Body of pancreas (tissue), 4 donors: ENCODE measurements around the gene TNKS1BP1. TPM values are rescaled to one million over a fixed set of nuclear protein-coding genes. Genes with fewer than 3 reads are reported as not detected.

ENCODE experiments used
- ATAC-seq: fragments of 150-250 bp; one replicate; pipeline ENCODE4 v1.9.1; 2016
- DNase-seq, 4 donors: peaks; one replicate each; pipeline ENCODE4 v3.0.0-alpha.2; 2019
- H3K27ac ChIP-seq, 4 donors: fragments of 200-600 bp; sonication (generic); 1 replicate in 3 of 4; 2 replicates in 1 of 4; pipeline versions ENCODE4 v1.5.1 to v1.6.1; 2016 to 2019; ENCODE audit warnings: mild to moderate bottlenecking in 1 of 4, mixed read lengths in 1 of 4, moderate library complexity in 1 of 4
- H3K27me3 ChIP-seq, 2 donors: fragments of 200-600 bp; sonication (generic); one replicate each; pipeline ENCODE4 v1.6.0; 2016; ENCODE audit warnings: mild to moderate bottlenecking in 1 of 2
- H3K36me3 ChIP-seq, 2 donors: fragments of 200-600 bp; sonication (generic); replicated peaks in 1 of 2; 2 replicates each; pipeline ENCODE4 v1.5.1; 2016; ENCODE audit warnings: low read depth in 2 of 2; ENCODE audit not compliant: insufficient read depth in 1 of 2
- H3K4me1 ChIP-seq: fragments of 200-600 bp; sonication (generic); one replicate; pipeline ENCODE4 v1.6.0; 2016
- H3K4me3 ChIP-seq, 2 donors: fragments of 200-600 bp; sonication (generic); 1 replicate in 1 of 2; 2 replicates in 1 of 2; pipeline ENCODE4 v1.5.1; 2016 to 2019
- H3K9me3 ChIP-seq, 3 donors: fragments of 200-600 bp; sonication (generic); 1 replicate in 2 of 3; 2 replicates in 1 of 3; pipeline ENCODE4 v1.5.1; 2016
- POLR2A ChIP-seq, 3 donors: fragments of 450-650 bp; IDR thresholded peaks; one replicate each; pipeline ENCODE4 v1.6.1; 2016; ENCODE audit warnings: antibody characterized with exemption in 3 of 3, mild to moderate bottlenecking in 2 of 3
- WGBS, 2 donors: methylation state at CpG; one replicate each; pipeline ENCODE4 v1.1.5; 2017; 5-methylcytosine and 5-hydroxymethylcytosine counted together
- intact Hi-C: fragments of 100-400 bp; cut with DNase I; formaldehyde crosslinking; loops from one replicate; pipeline ENCODE4 v1.15.1; 2023
- total RNA-seq, 2 donors: library from RNA; depleted of rRNA; stranded (reverse); fragments of >200 nt; gene quantifications; one replicate each; pipeline ENCODE4 v1.1.0, GENCODE V29; 2016
- TF ChIP-seq, protein P1 (sequence below), 7 experiments: fragments of 450-650 bp in 4 of 7; fragments of 200-600 bp in 3 of 7; sonication (generic) in 3 of 7; IDR thresholded peaks; one replicate each; pipeline ENCODE4 v1.5.1; 2016 to 2019; ENCODE audit warnings: antibody characterized with exemption in 7 of 7

Gene TNKS1BP1
- total RNA-seq, 2 donors from 2014 or later, result 83.5 to 115 TPM

GRCh38 chr11:57260937-57261783 lies 63.6 kb downstream of the TNKS1BP1 start:
- Histone ChIP-seq H3K27ac (no peak overlapping the region), H3K4me3 (no peak overlapping the region), H3K27me3 (no peaks in the 10 kb centered on the region), H3K9me3 (peaks cover 0 to 6% (median 0%) of the 10 kb centered on the region in 3 donors), H3K36me3 (no peaks in the 10 kb centered on the region), H3K4me1 (no peaks in the 10 kb centered on the region)
- ATAC-seq, result no peak
- no peak for TF ChIP-seq POLR2A (IDR thresholded peaks at IDR 0.05)
- TF ChIP-seq, protein P1, sequence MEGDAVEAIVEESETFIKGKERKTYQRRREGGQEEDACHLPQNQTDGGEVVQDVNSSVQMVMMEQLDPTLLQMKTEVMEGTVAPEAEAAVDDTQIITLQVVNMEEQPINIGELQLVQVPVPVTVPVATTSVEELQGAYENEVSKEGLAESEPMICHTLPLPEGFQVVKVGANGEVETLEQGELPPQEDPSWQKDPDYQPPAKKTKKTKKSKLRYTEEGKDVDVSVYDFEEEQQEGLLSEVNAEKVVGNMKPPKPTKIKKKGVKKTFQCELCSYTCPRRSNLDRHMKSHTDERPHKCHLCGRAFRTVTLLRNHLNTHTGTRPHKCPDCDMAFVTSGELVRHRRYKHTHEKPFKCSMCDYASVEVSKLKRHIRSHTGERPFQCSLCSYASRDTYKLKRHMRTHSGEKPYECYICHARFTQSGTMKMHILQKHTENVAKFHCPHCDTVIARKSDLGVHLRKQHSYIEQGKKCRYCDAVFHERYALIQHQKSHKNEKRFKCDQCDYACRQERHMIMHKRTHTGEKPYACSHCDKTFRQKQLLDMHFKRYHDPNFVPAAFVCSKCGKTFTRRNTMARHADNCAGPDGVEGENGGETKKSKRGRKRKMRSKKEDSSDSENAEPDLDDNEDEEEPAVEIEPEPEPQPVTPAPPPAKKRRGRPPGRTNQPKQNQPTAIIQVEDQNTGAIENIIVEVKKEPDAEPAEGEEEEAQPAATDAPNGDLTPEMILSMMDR (IDR thresholded peaks at IDR 0.05), result no peak
- intact Hi-C loops, result no loop called here
- 49 to 52% methylated on average over 5 of the region's 5 CpGs for WGBS, 2 donors
- no peak for DNase-seq

- Histone ChIP-seq H3K36me3 (no peaks in the 10 kb centered on the region), H3K4me1 (no peaks in the 10 kb centered on the region), H3K27ac (no peak overlapping the region), H3K9me3 (no peaks in the 10 kb centered on the region), H3K27me3 (no peaks in the 10 kb centered on the region), H3K4me3 (no peak overlapping the region)
- DNase-seq (no peak), ATAC-seq (no peak)
- intact Hi-C loops, result no loop called here
- TF ChIP-seq, protein P1 (IDR thresholded peaks at IDR 0.05), result no peak
- TF ChIP-seq POLR2A (IDR thresholded peaks at IDR 0.05), result no peak
These were observed 68.6 kb downstream of the TNKS1BP1 start for GRCh38 chr11:57256119-57256518.

DNA sequence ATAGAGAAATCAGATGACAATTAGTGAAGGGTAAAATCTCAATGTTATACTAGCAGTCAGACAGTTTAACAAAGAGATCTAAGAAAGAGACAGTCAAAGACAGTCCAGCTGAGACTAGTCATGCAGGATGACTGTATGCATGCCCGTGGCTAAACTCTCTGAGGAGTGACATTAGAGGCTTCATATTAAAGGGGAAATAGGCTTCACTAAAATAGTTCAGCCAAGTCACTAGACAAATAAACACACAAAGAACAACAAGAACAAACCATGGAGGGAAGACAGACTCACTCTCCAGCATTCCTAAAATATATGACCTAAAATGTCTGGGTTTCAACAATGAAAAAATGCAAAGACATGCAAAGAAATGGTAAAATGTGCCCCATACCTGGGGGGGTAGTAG lies 69.1 kb downstream of the TNKS1BP1 start:
- DNase-seq (no peak), ATAC-seq (no peak)
- Histone ChIP-seq H3K4me1 (no peaks in the 10 kb centered on the region), H3K27me3 (no peaks in the 10 kb centered on the region), H3K36me3 (no peaks in the 10 kb centered on the region), H3K4me3 (no peak overlapping the region), H3K27ac (no peak overlapping the region), H3K9me3 (no peaks in the 10 kb centered on the region)
- WGBS, 2 donors, result 28 to 44% methylated on average over 1 of the region's 1 CpG
- intact Hi-C loops, result no loop called here
- TF ChIP-seq POLR2A (IDR thresholded peaks at IDR 0.05), result no peak
- TF ChIP-seq, protein P1 (IDR thresholded peaks at IDR 0.05), result no peak

DNA sequence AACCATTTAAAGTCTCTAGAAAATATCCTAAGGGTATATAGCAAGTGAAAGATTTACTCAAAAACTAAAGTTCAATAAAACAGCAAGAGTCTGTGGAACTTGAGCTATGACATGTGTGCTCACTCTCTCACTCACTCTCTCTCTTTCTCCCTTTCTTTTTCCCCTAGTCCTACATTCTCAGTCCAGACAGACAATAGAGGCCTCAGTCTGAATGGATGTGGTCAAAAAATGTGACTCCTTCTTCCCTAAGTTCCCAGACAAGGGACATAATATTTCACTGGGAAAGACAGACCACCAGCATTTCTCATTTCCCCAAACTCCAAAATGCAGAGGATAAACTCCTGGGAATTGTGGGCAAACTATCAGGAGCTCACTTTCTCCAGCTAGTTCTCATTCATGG lies 70.1 kb downstream of the TNKS1BP1 start:
- Histone ChIP-seq H3K4me1 (no peaks in the 10 kb centered on the region), H3K27ac (no peak overlapping the region), H3K36me3 (no peaks in the 10 kb centered on the region), H3K9me3 (no peaks in the 10 kb centered on the region), H3K27me3 (no peaks in the 10 kb centered on the region), H3K4me3 (no peak overlapping the region)
- intact Hi-C loops, result loop anchor here (5.0 kb wide), 1 partner anchor 412 kb away; no protein-coding TSS in a partner anchor
- TF ChIP-seq, protein P1 (IDR thresholded peaks at IDR 0.05), result no peak
- TF ChIP-seq POLR2A (IDR thresholded peaks at IDR 0.05), result no peak
- no peak for ATAC-seq
- no peak for DNase-seq
